ACHN (cell line): ENCODE results near the gene TBC1D22A.

Source experiments
- DNase-seq: peaks from one replicate; pipeline ENCODE4 v3.0.0-alpha.2; 2015
- in situ Hi-C: cut with HindIII; loops from 2 replicates; pipeline ENCODE4 v1.10.0; 2017; ENCODE audit warnings: low sequenced_read_pairs, low pct_ligation_motif_present, low pct_unique_long_range_greater_than_20kb

TBC1D22A gene

DNA sequence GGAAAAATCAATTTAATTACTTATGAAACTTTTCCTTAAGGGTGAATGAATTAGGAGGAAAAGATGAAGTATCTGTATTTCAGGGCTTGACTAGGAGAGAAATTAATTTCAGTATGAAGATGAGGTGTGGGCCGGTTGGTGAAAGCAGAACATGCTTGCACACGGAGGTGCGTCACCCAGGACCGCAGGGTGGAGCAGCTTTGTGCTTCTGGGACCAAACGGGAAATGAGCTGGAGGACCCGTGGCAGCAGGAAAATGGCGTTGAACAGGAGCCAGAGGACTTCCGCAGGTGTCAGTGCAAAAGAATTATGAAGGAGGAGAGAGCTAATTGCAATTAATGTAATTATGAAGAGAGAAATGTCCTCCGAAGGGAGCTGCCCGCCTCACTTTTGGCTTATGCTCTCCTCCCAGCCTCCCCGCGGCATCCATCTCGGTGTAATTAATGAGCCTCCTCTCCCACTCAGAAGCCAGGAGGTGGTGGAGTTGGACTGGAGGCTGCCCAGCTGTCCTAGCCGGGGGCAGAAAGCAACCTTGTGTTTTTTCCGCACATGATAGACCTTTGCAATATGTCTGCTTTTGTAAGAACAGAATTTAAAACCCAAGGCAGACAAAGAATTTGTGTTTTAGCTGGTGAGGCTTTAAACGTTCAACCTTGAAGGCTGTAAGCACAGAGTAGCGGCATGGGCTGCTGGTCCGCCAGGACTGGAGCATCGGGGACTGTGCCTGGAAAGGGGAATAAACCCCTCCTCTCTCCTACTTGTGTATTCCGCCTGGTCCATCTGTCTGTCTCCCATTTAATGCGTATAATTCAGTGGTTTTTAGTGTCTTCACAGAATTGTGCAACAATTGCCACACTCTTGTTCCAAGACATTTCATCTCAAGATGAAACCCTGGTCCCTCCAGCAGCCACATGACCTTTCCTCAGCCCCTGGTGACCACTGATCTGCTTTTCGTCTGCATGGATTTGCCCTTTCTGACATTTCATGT lies 180.6 kb downstream of the TBC1D22A start:
- in situ Hi-C loops, result no loop called here

DNA sequence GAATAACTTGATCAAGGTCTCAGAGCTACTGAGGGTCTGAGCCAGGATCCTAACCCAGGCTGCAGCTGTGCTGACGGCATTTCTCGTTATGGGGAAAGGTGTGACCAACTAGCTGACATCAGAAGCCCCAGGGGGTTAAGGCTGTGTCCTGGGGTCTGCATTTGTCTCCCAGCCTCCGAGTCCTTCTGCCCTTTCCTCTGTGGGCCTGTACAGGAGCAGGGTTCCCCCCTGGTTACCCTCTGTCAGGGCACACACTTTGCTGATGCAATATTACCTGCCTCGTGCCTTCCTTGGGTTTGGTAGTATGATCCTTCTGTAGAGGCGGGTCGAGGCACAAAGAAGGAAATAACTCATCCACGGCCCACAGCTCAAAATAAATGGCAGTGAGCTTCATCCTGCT lies 183.0 kb downstream of the TBC1D22A start:
- in situ Hi-C loops, result no loop called here
- DNase-seq, result no peak

More for the DNA sequence above, 180.6 kb downstream of the TBC1D22A start:
- no peak for DNase-seq

DNA sequence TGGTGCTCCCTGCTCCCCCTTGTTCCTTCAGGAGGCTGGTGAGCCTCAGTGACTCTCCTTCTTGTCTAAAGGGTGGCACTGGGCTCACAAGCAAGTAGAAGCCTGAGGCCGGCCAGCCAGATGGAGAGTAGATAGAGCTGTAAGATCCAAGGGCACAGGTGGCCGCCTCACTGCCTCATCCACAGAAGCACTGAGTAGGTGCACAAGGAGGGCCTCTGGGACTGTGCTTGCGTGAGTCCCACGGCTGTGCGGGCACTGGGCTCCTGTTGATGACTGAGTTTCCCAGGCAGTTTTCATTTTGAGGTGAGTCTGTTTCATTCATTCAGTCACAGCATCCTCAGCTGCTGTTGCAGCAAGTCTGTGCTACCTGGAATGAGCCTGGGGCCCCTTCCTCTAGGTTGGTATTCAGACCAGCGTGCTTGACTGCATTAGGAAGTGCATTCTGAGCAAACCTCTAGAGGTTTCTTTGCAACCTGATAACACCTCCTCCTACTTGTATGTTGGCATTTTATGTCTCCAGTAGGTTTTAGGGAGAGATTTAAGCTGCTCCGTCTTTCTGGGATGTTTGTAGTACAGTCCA lies 184.0 kb downstream of the TBC1D22A start:
- DNase-seq, result no peak
- in situ Hi-C loops, result no loop called here

DNA sequence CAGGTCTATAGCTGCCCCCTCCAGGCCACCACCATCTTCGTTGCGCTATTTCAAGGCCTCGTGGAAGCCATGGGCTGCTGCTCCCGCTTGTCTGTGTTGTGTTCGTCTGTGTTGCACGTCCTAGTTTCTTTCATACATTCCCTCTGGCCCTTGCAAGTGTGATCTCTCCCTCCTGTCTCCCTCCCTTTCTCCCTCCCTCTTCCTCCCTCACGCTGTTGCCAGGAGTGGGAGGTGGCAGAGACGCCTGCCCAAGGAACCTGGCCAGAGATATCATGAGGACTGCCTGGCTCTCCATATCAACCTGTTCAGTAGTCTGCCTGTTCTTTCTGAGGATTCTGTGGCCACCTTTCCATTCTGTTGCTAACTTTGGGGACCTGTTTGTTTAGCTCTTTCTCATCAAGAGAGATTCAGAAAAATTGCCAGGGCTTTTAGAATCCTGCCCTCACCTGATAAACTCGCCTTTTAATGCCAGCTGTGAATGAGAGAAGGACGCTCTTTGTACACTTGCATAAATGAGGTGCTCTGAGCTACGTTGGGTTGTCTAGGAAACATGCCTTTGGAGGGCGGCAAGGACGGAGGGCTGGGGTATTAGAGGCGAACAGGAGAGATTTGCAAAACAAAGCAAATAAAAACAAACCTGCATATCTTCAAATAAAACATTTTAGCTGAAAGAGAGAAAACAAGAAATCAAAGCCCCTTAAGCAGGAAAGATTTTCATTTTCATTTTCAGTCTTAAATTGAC lies 185.2 kb downstream of the TBC1D22A start:
- in situ Hi-C loops, result no loop called here
- no peak for DNase-seq

DNA sequence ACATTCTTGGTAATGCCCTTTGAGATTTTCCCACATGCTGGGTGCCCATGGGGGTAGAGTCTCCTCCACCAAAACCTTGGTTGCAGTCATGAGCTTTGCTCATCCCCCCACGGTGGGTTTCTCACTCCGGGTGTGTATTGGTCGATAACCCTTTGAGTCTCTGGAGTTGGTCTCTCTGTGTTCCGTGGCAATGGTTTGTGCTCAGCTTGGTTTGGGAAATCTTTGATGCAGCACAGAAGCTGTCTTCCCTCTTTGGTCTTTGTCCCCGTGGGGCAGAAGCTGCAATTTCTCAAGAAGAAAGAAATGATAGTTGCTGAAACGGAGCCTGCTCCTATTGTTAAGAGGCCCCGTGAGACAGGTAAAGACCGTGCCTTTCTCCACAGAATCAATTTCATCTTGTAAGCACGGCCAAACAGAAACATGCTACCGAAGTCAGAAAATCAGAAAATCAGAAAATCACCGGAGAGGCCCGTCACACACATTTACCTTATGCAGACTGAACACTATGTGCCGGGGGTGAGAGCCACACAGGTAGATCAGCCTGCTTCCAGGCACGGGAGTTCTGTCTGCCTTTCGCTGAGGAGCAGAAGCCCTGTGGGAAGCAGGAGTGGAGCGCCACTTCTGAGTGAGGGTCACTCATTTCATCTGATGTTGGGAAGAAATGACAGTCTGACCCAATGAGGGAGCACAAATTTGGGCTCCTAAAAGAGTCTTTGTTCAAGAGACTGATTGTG lies 186.1 kb downstream of the TBC1D22A start:
- in situ Hi-C loops, result no loop called here
- no peak for DNase-seq

DNA sequence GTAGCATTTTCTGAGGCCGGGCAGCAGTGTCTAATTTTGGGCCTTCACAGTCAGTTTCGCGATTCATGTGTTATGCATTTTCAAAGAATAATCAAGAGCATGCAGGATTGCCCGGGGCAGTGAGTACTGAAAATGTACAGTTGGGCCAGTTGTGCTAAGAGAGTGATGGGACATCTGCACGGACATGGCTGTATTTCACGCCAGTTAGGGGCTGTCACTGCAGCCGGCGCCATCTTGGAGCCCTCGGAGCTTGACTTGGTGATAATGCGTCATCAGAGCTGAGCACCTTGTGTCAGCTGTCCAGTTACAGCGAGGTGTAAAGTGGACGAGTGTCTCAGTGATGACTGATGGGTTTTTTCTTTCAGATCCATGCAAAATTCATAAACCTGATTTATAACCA lies 188.9 kb downstream of the TBC1D22A start:
- DNase-seq, result no peak
- in situ Hi-C loops, result no loop called here

DNA sequence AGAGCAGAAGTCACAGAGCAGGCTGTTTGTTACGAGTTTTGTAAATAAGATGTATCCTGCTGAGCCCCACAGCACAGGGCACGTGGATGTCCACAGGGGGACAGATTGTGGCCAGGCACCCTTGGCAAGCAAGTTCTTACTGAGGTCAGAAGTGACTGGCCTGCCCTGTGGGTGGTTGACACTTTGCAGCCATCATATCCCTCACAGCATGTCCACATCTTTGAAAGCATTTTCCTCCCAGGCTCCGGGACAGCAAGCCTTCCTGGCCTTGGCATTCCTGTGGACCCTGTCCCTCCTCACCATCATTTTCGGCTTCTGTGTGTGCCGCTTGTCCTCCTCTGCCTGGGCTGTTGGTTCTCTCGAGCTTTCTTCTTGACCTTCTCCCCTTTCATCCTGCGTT lies 189.5 kb downstream of the TBC1D22A start:
- no peak for DNase-seq
- in situ Hi-C loops, result no loop called here

DNA sequence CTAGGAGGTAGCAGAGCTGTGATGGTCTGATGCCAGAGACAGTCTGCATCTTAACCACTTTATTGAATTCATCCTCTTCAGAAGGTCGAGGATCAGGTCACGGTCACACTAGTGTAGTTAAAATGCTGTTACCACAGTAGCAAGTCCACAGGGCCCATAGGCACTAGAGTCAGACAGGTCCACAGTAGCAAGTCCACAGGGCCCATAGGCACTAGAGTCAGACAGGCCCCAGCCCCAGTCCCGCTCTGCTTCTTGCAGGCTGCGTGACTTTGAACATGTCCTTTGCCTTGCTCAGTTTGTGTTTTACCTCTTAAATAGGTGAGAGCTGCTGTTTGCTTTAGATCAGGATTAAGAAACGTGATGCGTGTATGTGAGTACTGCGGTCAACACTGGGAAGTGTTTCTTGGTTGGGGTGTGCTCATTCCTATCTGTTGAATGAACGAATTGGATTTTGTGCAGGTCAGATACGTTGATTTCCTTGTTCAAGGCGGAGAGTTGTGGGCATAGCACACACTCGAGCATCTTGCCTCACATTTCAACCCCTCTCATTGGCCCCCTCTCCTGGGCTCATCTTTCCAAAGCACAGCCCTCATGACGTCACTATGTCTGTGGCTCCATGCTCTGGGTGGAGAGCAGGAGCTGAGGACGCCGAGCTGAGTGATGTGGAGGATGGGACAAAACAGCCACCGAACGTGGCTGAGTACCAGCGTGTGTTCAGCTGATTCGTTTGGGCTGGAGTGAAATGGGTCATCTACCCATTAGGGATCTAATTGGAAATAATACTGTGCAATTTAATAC lies 191.7 kb downstream of the TBC1D22A start:
- in situ Hi-C loops, result no loop called here
- no peak for DNase-seq

DNA sequence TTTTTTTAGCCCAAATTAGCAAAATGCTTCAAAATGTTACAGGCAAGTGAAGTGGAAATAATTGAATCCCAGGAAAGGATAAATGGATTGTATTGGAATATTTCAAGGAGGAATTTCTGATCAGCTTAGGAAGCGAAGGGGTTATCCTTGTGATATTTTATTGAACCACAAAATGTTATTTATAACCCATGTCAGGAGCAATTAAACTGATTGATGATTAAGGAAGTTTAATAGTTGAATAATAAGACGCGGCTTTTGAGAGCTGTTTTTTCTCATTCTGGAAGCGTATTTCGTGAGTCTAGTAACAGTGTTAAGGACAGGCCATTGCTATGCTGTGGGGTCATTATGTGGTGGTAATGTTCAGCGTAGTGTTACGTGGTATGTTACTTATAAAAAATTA lies 192.3 kb downstream of the TBC1D22A start:
- in situ Hi-C loops, result no loop called here
- DNase-seq, result no peak

DNA sequence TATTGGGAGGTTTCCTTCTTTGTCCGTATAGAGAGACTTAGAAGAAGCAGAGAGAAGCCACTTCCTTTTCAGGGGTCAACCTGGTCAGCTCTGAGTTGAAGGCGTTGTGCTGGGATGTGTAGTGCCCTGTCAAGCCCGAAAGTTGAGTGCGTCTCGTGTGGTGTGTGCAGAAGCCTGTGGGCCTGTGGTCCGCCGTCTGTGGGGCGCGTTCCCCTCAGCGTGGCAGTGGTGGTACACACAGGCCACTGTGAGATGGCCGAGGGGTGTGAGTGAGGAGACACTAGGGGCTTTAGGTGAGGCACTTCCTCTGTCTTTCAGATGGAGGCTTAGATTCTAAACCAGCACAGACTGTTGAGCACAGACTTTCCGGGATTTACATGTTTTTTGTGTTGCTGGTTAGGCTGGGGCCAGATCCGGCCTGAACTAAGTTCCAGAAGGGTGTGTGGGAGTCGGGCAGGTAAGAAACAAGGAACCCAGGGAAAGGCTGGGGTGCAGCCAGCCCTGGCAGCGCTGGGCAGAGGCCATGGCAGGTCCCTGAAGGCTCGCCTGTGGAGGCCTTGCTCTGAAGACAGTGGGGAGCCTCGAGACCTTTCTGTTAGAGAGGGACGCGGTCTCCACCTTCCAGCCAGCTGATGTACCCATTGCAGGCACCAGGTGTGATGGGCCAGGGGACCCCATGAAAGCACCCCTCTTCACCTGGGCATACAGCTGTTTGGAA lies 194.2 kb downstream of the TBC1D22A start:
- DNase-seq, result no peak
- in situ Hi-C loops, result no loop called here

DNA sequence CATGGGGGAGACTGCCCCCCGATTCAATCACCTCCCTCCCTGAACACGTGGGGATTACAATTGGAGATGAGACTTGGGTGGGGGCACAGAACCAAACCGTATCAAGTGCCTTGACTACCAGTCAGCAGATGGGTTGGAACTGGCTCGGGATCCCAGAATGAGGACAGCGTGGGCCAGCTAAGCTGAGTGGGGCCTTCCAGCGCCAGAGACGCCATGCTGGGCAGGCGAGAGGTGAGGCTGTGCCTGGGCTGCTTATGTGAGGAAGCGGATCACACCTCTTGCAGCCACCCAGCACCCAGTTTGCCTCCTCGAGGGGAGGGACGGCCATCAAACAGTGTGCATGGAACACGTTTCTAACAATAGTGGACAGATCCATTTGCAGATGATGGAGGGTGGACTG lies 195.1 kb downstream of the TBC1D22A start:
- DNase-seq, result no peak
- in situ Hi-C loops, result no loop called here

DNA sequence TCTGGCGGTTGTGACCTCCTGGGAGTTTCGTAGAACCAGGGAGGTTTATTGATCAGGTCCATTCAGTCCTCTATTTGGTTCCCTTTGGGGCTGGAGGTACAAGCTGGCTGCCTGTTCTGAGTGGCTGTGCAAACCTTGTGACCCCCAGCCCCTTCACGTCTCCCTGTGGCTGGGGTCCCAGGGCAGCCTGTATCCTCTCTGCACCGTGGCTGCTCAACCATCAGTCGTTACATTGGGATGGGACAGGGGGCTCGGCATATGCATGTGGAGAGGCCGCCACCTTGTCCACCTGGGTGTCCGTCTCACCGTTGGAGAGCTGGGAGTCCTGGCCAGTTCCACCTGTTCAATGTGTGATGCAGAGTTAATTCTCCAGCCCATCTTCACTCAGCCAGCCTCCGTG lies 195.7 kb downstream of the TBC1D22A start:
- no peak for DNase-seq
- in situ Hi-C loops, result no loop called here

DNA sequence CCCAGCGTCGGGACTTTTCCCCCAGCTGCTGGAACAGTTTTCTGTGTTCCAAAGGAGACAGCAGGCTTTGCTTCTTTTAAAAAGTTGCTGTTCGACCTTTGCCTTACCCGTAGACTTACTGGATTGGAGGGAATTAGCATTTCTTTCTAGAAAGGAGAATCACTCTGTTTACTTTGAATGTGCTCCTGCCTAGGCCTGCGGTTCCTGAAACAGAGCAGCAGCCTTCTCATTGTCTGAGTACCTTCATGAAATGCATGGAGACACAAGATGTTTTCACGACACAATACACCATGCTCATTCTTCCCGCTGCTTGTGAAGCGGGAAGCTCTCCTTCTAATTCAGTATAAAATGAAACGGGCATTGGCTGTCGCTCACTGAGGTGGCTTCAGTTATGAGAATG lies 196.2 kb downstream of the TBC1D22A start:
- in situ Hi-C loops, result no loop called here
- no peak for DNase-seq

DNA sequence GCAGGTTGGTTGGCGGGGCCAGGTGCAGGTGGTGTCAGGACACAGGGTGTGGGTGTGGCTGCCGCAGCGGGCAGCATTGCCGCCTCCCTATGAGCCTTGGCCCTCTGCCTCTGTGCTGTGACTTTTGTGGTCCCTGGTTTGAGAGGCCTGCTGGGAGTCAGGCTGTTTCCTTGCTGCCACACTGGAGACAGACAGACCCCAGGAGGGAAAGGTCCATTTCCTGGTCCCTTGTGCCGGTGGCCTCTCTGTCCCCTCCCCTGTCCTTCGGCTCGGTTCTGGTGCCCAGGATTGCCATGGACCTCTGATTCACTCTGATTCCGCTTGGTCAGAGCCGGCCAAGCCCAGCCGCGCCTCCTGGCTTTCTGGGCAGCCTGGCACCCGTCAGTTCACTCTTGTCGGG lies 196.9 kb downstream of the TBC1D22A start:
- in situ Hi-C loops, result no loop called here
- DNase-seq, result no peak

DNA sequence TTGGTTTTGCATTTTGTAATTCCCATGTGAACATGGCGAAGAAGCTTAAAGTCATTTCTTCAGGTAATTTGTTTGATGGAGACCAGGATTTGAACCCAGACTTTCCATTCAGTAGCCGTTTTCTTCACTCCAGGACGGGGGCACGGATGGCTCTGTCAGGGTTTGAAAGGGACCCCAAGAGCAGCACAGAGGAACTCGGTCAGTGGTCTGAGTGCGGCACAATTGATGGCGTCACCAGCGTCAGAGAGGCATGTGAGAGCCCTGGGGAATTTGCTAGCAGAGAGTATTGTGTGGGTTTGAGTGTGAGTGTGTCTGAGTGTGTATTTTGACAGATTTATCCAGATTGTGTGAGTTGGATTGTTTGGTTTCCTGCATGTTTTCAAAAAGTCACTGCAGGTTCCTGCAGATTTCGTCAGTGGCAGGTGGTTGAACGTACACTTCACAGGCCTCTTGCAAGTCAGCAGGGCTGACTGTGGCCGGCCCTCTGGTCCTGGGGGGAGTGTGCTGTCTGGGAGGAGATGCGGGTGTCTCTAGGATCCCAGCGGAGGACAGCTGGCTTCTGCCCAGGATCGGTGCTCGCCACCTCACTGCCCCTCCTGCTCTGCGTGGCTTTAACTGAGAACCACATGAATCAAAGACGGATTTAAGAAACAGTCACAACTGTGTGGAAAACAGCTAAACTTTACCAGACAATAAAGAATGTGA lies 199.3 kb downstream of the TBC1D22A start:
- DNase-seq, result no peak
- in situ Hi-C loops, result no loop called here

DNA sequence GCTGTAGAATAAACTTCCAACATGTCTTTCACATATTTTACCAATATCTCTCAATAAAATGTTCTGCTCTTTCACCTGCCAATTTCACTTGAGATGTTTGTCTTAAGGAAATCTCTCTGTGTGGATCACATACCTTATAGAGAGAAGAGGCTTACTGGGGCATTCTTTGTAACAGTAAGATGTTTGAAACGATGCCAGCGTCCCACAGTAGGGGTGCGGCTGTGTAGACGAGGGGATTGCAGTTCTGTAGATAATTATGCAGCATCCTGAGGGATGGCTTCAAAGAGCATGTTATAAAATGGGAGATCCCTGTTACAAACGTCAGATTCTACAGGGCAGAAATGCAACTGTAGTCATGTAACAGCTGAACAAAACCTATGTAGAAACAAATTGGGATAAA lies 200.0 kb downstream of the TBC1D22A start:
- in situ Hi-C loops, result no loop called here
- DNase-seq, result no peak
